NT2/D1 (cell line): ENCODE results near the gene OR10A3.

Experiments
- YY1 ChIP-seq: IDR thresholded peaks from 2 replicates; pipeline ENCODE4 v1.6.1; 2011; ENCODE audit not compliant: insufficient read length, insufficient read depth
- ZNF274 ChIP-seq: IDR thresholded peaks from 2 replicates; pipeline ENCODE4 v1.6.1; 2011; ENCODE audit warnings: mild to moderate bottlenecking, low read depth, low read length

GRCh38 chr11:7889985-7890384 is 51.5 kb downstream of the OR10A3 start:
- TF ChIP-seq YY1 (no peak), ZNF274 (no peak)
